Measurements from ENCODE around the gene FBLN2.

- TF ChIP-seq MXI1 (IDR thresholded peaks at IDR 0.05; ENCODE audit: low read depth, low read length), result no peak
- TF ChIP-seq CTCF (IDR thresholded peaks at IDR 0.05), result no peak
- TF ChIP-seq TAF1 (IDR thresholded peaks at IDR 0.05; ENCODE audit: borderline replicate concordance, low read depth, low read length), result no peak
- no peak for TF ChIP-seq SMC3 (IDR thresholded peaks at IDR 0.05; ENCODE audit: low read depth, low read length)
- TF ChIP-seq RCOR1 (IDR thresholded peaks at IDR 0.05; ENCODE audit: low read length), result no peak
- TF ChIP-seq USF2 (IDR thresholded peaks at IDR 0.05; ENCODE audit: borderline replicate concordance, low read depth, low read length), result no peak
- TF ChIP-seq EP300 (IDR thresholded peaks at IDR 0.05; ENCODE audit: borderline replicate concordance in 1 of 2, low read depth in 1 of 2, low read length in 1 of 2), result no peak
- TF ChIP-seq USF1 (IDR thresholded peaks at IDR 0.05; ENCODE audit: borderline replicate concordance, low read depth), result no peak
- TF ChIP-seq RFX5 (IDR thresholded peaks at IDR 0.05; ENCODE audit: low read length), result no peak
- no peak for TF ChIP-seq NFIC (IDR thresholded peaks at IDR 0.05; ENCODE audit: borderline replicate concordance)
- no peak for TF ChIP-seq ZBTB33 (IDR thresholded peaks at IDR 0.05; ENCODE audit: borderline replicate concordance, low read depth)
- TF ChIP-seq CHD2 (IDR thresholded peaks at IDR 0.05; ENCODE audit: low read length, partially characterized antibody), result no peak
Measured at GRCh38 chr3:13569201-13569600, 20.3 kb downstream of the FBLN2 start.

Measured in SK-N-SH (cell line).